SU-DHL-6 (cell line): ENCODE results near the gene CFAP251.

Experiments
- CTCF ChIP-seq: fragments of 200-600 bp; sonication (generic); IDR thresholded peaks from one replicate; pipeline ENCODE4 v1.5.1; 2017; ENCODE audit warnings: antibody characterized with exemption, mild to moderate bottlenecking, low read length, moderate library complexity; ENCODE audit not compliant: insufficient read depth, poor library complexity, severe bottlenecking
- EZH2phosphoT487 ChIP-seq: fragments of 200-600 bp; sonication (generic), shearing (Covaris generic); conservative IDR thresholded peaks from 2 replicates; pipeline ENCODE4 v1.6.1; 2018; ENCODE audit warnings: mild to moderate bottlenecking, antibody characterized with exemption, low read length, moderate library complexity, mixed read lengths

- TF ChIP-seq CTCF = no peak
- no peak for TF ChIP-seq EZH2phosphoT487
Measured at GRCh38 chr12:121996945-121997612, 78.7 kb downstream of the CFAP251 start.
